HT1080 (cell line): ENCODE results near the gene TLL1. TPM values are rescaled to one million over a fixed set of nuclear protein-coding genes. Genes with fewer than 3 reads are reported as not detected.

Experiments
- DNase-seq: peaks from one replicate; pipeline ENCODE4 v3.0.0-alpha.2; 2015; ENCODE audit warnings: low read depth
- polyA plus RNA-seq, 2 experiments: library from polyadenylated mRNA; depleted of rRNA; stranded (reverse); fragments of >200 nt; gene quantifications; 2 replicates each; pipeline ENCODE4 v1.2.3, GENCODE V29; 2015
- total RNA-seq: library from RNA; depleted of rRNA; stranded (reverse); fragments of >200 nt; shearing (Covaris generic); gene quantifications from 2 replicates; pipeline ENCODE4 v1.2.3, GENCODE V29; 2014; rRNA removed

The TLL1 gene
- total RNA-seq: 0.31 TPM in 1 of 2 replicates, not detected in the other
- polyA plus RNA-seq (2015; cell fraction: cytosol; rRNA removed): 0.02 and 0.03 TPM in 2 replicates
- polyA plus RNA-seq (2015; cell fraction: nucleus; rRNA removed): 0.05 TPM in 1 of 2 replicates, not detected in the other

DNA sequence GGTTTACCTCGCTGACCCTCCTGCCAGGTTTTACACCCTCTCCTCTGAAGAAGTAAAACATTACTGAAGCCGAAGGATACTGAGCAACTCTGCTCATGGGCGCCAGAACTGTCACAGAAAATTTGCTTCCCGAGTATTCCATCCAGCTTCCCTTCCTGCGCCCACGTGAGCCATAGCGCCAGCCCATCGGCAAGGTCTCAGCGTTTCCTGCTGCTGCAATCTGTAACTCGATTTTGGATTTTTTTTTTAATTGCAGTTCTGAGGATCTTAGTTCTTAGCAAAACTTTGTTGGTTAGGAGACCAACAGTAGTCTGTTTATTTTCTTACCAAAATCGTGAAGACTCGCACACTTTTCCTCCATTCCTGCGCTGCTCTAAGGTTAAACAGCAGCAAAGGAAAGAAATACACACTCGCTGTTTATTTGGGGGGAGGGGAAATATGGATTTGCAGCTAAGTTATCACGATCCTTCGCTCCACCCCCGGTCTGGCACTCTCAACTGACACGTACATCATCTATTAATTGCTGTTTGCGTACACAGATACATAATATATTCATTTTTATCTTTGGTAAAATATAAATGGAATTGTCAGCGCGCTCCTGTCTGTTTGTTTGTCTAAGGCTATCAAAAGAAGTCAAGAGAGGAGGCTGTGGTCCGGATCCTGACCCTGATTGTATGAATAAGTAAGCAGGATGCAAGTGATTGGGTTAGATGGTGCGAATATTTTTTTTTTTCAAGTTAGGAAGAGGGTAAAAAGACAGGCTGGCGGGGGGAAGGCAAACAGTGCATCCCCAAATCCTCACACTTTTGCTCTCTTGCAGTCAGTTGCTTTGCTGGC lies at the start of gene TLL1:
Gene TLL1 (plus strand): TSS at position 777 of the 837 bp plus-strand sequence. CDS start 668 bp downstream, outside the sequence.
- peak; percentile 39 for DNase-seq

DNA sequence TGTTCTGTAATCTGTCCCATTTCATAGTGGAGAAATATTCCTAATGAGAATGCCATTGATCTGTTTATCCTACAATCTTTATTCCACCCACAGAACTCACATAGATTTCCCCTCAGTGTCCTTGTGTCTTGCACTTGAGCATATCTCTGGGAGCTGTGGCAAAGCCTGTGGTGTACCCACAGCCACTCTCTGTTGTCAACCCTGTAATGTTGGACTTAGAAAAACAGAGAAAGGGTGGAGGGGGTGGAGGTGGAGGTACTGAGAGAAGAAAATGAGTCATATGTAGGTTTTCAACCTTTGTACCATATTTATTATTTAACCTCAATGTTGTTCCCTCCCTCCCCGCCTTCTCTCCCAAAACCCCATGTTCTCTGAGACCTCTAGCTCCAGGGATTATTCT lies 46.9 kb upstream of the TLL1 start:
- DNase-seq: no peak

GRCh38 chr4:165827018-165827417 lies 46.0 kb upstream of the TLL1 start:
- no peak for DNase-seq

GRCh38 chr4:165828928-165829327 lies 44.1 kb upstream of the TLL1 start:
- DNase-seq: no peak

DNA sequence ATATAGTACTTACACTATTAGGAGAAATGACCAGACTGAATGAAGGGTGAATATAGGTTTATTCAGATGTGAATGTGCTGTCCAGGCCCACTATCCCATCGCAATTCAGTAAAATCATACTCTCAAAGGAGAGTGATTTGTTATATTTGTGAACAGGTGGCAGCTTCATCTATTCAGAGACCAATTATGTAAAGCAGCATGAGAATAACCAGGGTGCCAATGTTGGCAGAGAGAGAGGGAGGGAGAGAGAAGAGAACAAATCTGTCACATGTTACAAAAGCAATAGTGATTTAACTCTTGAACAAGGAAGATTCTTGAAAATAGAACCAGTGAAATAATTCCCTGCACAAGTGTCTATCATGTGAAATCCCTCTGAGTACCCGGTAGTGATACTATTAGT lies 38.9 kb upstream of the TLL1 start:
- no peak for DNase-seq

DNA sequence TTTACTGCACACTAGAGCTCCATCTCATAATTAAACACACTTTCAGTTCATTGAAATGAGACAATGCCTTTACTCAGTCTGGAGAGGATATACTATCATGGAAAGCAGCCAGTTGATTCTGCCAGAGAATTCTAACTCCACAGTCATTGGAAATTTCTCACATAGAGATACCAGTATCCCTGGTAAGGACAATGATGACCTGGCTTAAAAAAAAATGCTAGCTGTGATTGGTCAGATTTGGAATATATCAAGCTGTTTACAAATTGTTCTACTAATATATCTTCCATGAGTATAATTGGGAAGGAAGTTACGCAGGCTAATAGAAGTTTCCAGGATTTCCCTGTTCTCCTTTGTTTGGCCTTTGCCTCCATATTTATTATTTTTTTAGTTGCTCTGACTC lies 34.5 kb upstream of the TLL1 start:
- no peak for DNase-seq

DNA sequence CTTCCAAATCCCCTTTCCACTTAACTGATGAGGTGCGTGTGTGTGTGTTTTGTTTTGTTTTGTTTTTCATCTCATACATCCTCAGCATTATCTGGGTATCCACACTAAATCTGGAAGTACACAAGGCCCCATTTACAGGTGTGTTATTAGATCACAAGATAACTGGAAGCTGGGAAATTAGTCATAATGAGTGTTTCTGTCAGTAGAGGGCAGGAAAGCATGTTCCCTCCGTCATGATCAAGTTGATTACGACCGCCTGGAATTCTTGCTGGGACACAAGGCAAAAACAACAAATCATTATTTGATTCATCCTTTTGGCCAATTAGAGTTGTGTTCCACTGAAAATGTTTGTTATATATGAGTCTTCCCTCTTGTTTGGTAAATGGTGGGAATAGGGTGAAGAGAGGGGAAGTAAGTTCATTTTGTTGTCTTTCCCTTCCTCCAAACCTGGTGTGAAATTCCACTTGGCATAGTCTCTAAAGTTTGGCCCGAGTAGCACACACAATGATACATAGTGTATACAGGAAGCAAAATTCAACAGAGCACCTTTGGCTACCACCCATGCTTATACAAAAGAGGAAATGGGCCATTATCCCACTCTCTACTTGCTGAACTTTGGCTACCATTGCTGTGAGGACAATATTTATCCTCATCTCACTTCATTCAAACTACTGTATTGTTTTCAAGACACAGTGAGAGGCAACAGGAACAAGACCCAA lies 33.3 kb upstream of the TLL1 start:
- no peak for DNase-seq

GRCh38 chr4:165842684-165843083 lies 30.4 kb upstream of the TLL1 start:
- no peak for DNase-seq

- no peak for DNase-seq
Observed at GRCh38 chr4:165844161-165844560, 28.9 kb upstream of the TLL1 start.

DNA sequence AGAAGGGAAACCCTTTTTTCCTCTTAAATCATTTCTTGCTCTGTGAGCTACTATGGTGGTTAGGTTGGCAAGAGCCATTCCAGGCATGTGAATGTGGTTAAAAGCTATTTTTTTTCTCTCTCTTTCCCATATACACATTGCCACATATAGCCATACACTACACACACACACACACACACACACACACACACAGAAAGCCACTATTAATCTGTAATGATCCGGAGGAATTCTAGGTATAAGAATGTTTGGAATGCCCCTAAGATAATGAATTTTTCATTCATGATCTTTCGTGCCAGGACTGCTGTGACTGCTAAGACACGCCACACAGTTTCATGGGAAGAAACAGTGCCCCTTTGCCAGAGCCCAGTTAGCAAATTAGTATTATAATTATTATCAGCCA lies 21.8 kb upstream of the TLL1 start:
- no peak for DNase-seq

DNA sequence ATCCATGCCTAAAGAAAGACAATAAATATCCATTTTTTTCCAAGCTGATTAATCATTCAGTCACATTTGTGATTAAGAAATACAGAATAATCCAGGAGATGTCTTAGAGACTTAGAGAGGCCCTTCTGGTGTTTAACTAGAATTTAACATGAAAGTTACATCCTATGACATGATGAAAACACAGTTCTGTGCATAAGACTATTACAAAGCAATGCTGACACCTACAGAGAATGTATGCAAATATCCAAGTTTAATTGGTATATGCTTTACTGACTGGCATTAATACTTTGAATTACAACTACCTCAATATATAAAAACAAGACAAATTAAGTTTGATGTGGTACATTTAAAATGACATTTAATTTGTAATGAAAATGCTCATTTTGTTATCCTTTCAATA lies 17.8 kb upstream of the TLL1 start:
- DNase-seq: no peak

GRCh38 chr4:165861363-165861762 lies 11.7 kb upstream of the TLL1 start:
- DNase-seq: peak; percentile 3

DNA sequence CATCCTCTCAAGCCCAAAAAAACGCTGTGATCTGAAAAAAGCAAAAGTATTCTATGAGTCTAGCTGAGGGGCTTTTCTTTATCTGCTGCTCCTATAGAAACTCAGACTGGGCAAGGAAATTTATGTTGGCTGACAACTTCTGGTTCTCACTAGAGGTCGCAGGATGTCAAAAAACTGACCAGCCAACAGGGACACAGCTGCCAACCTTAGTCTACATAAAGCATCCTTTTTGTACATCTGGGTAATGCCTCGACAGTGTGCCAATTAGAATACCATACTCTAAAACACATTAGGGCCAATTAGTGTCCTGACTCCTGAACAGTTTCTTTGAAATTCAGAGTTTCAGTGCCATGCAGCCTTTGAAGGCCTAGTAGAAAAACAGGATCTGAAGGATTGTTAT lies 8.8 kb upstream of the TLL1 start:
- peak; percentile 50 for DNase-seq

- no peak for DNase-seq
Observed at GRCh38 chr4:165866019-165866650, 6.9 kb upstream of the TLL1 start.

- DNase-seq: no peak
Observed at GRCh38 chr4:165867961-165868360, 5.1 kb upstream of the TLL1 start.

DNA sequence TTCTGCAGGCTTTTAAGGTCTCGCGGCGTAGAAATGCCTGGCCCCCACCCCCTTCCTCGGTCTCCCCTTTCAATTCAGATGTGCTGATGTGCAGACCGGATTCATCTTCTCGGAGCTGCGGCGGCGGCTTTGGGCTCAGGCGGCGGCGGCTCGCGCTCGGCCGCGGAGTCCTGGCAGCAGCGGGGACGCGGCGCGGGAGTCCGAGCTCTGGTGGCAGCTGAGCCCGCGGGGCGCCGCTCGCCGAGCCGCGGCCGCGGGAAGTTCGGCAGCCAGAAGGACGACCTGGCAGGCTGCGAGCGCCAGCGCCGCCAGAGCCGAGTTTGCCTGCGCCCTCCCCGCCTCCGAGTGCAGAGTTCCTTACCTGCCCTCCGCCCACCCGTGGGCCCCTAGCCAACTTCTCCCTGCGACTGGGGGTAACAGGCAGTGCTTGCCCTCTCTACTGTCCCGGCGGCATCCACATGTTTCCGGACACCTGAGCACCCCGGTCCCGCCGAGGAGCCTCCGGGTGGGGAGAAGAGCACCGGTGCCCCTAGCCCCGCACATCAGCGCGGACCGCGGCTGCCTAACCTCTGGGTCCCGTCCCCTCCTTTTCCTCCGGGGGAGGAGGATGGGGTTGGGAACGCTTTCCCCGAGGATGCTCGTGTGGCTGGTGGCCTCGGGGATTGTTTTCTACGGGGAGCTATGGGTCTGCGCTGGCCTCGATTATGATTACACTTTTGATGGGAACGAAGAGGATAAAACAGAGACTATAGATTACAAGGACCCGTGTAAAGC lies 448 bp downstream of the TLL1 start:
- peak; percentile 23 for DNase-seq

GRCh38 chr4:165874072-165874790 lies 1.2 kb downstream of the TLL1 start:
- no peak for DNase-seq

DNA sequence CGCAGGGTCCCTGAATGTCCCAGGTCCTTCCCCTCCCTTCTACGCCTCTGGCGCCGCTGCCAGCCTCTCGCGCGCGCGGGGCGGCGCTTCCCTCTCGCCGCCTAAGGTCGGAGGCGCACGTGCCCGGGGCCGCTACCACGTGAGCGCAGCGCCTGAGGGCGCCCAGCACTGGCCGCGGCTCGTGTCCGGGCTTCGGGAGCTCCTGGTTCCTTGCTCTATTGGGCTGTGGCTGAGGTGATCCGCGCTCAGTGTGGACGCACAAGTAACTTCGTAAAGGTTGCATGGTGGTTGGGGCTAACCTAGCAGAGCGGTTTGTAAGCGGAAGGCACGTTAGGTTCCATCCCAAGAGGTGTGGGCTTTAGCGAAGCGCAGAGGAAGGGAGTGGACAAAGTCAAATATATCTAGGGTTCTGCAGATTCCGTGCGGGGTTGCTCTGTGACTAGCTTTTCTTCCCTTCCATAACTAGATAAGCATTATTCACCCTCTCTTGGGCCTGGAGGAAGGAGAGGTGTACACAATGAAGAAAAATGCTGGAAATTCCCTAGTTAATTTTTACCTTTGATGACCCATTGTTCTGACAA lies 1.8 kb downstream of the TLL1 start:
- DNase-seq: no peak

DNA sequence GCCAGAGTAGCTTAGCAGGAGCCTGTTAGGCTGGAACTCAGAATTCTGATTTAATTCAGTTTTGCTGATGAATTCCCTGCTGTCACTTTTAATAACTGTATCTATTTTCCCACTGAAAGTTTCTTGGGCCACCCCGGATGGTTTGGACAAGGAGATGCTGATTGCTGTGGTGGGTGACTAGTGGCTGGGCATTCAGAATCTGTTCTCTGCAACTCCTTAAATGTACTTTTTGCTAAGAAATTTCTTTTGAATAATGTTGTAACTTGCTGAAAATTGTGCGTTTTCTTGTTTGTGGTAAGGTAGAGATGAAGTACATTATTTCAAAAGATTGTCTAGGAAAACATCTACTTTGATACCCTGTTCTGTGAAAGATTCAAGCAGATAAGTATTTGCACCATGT lies 2.4 kb downstream of the TLL1 start:
- no peak for DNase-seq

DNA sequence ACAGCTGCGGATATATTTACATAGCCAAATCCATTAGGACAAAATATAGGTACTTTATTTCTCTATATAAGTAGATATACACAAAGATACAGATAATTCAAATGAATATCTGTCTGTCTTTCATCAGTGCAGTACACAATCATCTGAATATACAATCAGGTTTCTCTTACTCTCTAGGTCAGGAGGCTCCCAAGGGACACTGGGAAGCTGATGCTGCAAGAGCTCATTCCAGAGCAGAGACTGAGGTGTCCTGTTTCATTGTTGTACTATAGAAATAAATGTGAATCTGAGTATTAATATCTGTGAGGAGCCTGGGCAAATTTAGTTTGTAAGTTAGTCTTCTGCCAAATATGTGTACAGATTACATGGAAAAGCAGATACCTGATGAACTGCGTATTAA lies 4.2 kb downstream of the TLL1 start:
- no peak for DNase-seq
